Hematopoietic multipotent progenitor cell treated with erythropoietin and hydrocortisone succinate and interleukin-3 and kit ligand, for 6 days (in vitro differentiated cells): ENCODE results near the gene SMYD5.

ENCODE experiments used
- DNase-seq: peaks from one replicate; pipeline ENCODE4 v3.0.0-alpha.2; 2015

Gene SMYD5

GRCh38 chr2:73208258-73208657, 5.8 kb upstream of the SMYD5 start:
- DNase-seq = no peak

GRCh38 chr2:73210019-73210418, 4.0 kb upstream of the SMYD5 start:
- no peak for DNase-seq

DNA sequence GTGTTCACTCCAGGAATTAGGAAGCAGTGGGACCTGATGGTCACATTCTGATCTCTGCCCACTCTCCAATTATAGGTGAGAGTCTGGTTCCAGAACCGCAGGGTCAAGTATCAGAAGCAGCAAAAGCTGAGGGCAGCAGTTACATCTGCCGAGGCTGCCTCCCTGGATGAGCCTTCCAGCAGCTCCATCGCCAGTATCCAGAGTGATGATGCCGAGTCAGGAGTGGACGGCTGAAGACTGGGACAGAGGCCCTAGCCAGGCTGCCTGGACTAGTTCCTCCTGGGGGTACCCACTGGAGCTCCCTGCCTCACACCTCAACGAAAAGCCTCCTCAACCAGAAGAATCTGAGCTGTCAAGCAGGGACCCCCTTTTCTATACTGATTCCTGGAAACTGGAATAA, 3.3 kb upstream of the SMYD5 start:
- no peak for DNase-seq

DNA sequence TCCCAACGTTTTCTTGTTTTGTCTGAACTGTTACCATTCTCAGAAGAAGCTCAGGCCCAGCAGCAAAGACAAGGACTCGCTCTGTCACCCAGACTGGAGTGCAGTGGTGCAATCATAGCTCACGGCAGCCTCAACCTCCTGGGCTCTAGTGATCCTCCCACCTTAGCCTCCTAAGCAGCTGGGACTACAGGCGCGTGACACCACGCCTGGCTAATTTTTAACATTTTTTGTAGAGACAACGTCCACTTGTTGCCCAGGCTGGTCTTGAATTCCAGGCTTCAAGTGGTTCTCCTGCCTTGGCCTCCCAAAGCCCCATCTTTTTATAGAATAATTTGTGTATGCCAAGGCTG, 2.0 kb upstream of the SMYD5 start:
- DNase-seq = no peak

DNA sequence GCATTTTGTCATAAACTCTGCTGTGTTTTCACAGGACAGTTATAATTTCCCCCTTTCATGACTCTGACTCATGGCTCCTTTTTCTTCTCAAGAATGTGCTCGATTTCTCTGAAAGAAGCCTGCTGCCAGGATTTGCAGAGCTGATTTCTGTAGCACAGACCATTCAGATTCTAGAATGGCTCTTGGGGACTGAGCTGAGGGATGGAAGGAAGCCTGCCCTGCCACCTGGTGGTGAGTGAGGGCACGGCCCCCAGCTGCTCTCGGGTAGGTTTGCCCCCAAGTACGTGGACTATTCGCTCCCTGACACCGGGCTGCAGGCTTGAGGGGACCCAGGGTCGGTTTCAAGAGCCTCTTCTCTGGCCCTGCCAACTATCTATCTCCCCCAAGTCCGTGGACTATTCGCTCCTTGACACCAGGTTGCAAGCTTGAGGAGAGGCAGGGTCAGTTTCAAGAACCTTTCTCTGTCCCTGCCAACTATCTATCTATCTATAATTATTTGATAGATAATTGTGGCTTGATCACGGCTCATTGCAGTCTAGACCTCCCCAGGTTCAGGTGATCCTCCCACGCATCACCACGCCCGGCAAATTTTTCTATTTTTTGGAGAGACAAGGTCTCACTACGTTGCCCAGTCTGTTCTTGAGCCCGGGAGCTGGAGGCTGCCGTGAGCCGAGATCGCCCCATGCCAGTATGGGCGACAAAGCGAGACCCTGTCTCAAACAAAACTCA, 1.4 kb upstream of the SMYD5 start:
- peak; percentile 87 for DNase-seq

- no peak for DNase-seq
Observed at GRCh38 chr2:73215254-73215653, 1.2 kb downstream of the SMYD5 start.

- no peak for DNase-seq
Observed at GRCh38 chr2:73217160-73217559, 3.1 kb downstream of the SMYD5 start.

GRCh38 chr2:73217826-73218225, 3.8 kb downstream of the SMYD5 start:
- no peak for DNase-seq

GRCh38 chr2:73218298-73218697, 4.3 kb downstream of the SMYD5 start:
- no peak for DNase-seq

DNA sequence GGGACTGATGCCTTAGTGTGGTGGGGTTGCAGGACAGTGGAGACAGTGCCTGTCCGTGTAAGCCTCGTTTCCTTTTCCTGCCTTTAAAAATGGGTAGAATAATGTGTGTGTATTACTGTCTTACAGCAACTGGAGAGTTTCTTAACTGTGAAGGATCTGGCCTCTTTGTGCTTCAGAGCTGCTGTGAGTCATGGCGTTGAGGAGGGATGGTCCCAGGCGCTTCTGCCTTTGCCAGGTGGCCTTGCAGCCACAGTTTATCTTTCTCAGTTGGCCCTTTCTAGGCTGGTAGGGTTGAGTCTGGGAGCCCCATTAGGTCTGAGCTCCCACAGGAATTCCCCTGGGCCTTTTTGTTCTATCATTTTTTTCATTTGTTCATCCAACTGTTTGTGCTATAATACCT, 9.8 kb downstream of the SMYD5 start:
- no peak for DNase-seq

DNA sequence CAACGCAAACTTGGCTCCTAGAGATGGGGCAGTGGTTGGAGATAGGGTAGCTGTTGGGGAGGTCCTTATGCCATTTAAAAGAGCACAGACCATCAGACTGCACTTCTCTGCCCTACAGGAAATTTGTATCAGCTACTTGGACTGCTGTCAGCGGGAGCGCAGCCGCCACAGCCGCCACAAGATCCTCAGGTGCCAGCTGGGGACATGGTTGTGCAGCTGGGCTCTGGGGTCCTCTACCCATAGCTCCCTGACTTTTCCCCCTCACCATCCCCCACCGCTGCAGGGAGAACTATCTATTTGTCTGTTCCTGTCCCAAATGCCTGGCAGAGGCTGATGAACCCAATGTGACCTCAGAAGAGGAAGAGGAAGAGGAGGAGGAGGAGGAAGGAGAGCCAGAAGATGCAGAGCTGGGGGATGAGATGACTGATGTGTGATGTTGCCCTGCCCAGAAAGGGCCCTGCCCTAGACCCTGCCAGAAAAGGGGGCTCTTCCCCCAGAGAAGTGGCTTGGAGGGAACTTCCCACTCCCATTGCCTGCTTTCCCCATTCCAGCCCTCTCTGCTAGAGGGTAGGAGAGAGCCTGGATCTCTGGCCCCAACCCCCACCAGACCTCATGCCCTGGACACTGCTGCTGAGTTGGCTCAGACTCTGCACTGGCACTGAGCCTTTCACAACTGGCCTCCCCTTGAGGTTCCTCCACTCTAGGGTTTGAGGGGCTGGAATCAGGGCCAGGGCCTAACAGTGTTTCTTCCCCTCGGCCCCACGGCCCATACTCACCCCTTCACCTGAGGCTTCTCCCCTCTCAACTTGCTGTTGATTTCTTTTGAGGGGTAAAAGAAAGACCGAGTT, 11.7 kb downstream of the SMYD5 start:
- no peak for DNase-seq

DNA sequence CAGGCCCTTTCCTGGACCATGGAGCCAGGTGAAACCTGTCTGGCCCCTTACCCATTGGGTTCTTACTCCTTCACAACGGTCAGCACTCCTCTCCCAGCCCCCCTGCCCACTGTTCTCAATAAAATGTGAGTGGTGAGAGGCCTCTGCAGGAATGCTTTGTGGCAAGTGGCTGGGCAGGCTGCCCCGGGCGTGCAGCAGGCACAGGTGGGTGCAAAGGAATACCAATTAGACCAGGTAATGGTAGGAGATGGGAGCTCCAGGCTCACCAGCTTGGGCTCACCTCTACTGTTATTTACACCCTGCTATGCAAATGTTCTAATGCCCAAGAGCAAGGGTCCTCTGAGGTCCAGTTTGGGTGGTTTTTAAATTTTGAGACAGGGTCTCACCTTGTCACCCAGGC, 13.0 kb downstream of the SMYD5 start:
- DNase-seq = no peak

DNA sequence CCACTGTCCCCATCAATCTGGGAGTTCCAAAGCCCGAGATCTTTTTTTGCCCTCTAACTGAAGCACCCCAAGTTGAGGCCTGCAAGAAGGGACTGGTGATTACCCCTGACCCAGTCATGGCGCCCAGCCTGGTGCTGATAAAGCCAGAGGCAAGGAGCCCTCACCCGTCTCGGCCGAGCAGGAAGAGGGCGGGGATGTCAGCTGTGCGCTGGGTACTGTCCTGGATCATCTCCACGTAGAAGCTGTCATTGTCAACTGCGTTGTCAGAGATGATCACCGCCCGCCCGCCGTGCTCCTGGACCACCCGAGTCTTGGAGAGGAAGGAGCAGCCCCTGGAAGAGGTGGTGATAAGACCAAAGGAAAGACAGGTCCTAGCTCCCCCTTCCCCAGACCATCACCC, 14.6 kb downstream of the SMYD5 start:
- no peak for DNase-seq

- DNase-seq = peak; percentile 60
Observed at GRCh38 chr2:73232403-73233153, 18.5 kb downstream of the SMYD5 start.

- peak; percentile 100 for DNase-seq
Observed at GRCh38 chr2:73233154-73233931, 19.3 kb downstream of the SMYD5 start, which contains the start of gene PRADC1. TSS of gene PRADC1 (minus strand) at chr2:73233239. CDS start at chr2:73233160, 79 bp downstream.

DNA sequence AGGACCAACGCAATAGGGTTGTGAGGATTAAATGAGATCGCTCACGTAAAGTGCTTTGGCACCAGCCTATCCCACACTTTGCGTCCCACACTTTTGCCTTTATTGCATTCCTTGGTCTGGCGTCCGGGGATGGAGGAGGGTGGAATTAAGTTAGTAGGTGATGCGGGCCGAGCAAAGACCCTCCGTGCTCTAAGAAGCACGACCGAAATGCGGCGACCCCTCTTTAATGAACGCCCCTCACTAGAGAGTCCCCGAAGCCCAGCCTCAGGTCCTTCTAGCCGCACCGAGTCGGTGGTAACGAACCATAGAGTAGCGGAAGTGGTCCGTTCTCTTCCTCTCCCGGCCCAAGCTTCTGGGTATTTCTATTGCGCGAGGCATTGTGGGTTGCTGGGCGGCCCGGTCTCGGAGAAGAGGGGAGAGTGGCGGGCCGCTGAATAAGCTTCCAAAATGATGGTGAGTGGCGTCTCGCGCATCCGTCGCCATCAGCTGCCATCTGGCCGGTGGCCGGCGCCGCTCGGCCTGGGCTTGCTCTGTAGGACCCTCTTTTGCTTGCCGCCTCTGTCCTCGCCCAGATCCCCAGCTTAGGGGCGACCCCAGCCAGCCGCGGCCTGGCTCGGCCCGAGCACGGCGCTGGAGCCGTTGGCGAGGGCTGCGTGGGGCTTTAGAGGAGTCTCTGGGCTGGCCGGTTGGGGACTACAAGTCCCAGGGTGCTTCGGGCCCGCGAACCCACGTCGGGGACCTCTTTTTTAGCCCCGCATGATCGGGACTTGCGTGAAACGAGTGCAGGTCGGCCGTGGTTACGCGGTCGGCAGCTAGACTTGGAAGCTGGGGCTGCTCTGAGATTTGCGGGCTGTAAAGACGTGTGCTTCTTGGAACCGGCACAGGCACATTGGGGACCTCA, 20.1 kb downstream of the SMYD5 start, which contains the start of gene CCT7:
CCT7 (plus strand) TSS at position 377 of the 901 bp plus-strand sequence; CDS start at position 448, 71 bp downstream.
- DNase-seq = peak; percentile 97

DNA sequence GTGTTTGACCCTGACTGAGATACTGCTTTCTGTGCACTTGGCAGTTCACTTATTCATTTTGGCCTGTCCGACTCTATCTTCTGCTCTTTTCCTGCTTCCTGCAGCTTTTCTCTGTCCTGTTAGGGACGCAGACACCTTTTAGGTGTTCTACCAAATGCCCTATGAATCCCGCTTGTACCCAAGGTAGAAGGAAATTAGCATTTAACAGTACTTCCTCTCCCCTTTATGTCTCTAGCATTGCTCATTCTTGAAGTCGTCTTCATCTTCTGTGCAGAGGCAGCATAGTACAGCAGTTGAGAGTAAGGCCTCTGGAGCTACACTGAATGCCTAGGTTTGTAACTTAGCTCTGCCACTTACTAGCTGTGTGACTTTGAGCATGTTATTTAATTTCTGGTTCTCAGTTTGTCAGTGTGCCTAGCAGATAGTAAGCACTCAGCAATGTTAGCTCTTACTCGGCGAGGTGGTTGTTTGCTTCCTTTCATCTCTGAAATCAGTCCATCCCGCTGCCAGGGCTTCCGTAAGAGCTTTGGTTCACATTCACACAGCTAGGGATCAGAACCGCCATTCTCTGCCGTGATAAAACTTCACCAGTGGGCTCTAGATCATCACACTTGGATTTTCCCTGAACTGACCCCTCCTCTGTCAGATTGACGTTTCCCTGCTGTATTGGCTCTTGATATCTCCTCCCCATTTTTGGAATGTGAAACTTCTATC, 21.4 kb downstream of the SMYD5 start:
- no peak for DNase-seq

GRCh38 chr2:73237168-73237567, 23.1 kb downstream of the SMYD5 start:
- no peak for DNase-seq

DNA sequence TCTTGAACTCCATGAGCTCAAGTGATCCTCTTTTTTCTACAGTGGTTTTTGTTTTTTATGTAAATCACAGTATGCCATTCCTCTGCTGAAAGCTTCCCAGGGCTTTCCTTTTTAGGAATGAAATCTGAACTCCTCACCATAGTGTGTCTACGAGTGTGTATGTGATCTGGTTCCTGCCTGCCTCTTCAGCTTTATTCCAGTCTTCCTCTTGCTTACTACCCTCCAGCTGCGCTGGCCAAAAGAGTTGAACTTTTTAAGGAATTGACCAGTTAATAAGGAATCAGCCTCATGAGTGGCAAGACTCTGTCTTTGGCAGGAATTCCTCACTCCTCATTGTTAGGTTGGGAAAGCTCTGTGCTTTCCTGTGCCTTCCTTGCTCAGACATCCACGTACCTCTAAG, 24.1 kb downstream of the SMYD5 start:
- DNase-seq = no peak

DNA sequence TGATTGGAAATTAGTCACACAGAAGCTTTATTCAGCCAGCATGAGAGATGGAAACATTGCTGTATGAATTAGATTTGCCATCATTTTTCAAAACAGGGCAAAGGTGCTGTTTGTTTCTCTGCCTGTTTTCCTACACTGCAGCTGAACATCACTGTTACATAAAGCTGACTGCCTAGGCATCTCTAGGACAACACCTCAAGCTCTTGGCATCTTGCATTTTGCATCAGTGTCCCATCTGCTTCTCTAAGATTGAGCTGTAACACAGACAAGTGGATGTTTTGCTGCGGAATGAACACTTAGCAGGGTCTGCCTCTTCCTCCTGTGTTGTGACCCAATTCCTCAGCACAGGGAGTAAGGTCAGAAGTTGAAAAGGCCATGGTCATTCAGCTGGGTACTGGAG, 24.9 kb downstream of the SMYD5 start:
- DNase-seq = no peak

- no peak for DNase-seq
Observed at GRCh38 chr2:73239776-73240175, 25.7 kb downstream of the SMYD5 start.
